Liver (tissue), 9 donors: ENCODE data around the gene CMTR2. TPM values are rescaled to one million over a fixed set of nuclear protein-coding genes. Genes with fewer than 3 reads are reported as not detected.

Source experiments
- DNase-seq: peaks from one replicate; pipeline ENCODE4 v3.0.0-alpha.2; 2017; ENCODE audit warnings: low spot score
- H3K27ac ChIP-seq, 2 donors: one replicate each; pipeline ENCODE4 v1.7.0; 2013; ENCODE audit warnings: inconsistent platforms in 2 of 2, low read length in 2 of 2, control low read depth in 1 of 2, low read depth in 1 of 2, mild to moderate bottlenecking in 1 of 2
- H3K27me3 ChIP-seq, 4 donors: one replicate each; pipeline versions ENCODE4 v1.6.1 to v1.7.0; 2013; ENCODE audit warnings: low read length in 3 of 4, inconsistent platforms in 1 of 4, mild to moderate bottlenecking in 1 of 4, moderate library complexity in 1 of 4; ENCODE audit not compliant: control insufficient read depth in 4 of 4, insufficient read depth in 4 of 4
- H3K36me3 ChIP-seq, 4 donors: one replicate each; pipeline versions ENCODE4 v1.6.1 to v1.7.0; 2013; ENCODE audit warnings: low read length in 3 of 4, mild to moderate bottlenecking in 3 of 4, low read depth in 1 of 4, moderate library complexity in 1 of 4; ENCODE audit not compliant: control insufficient read depth in 4 of 4, insufficient read depth in 3 of 4
- H3K4me1 ChIP-seq, 4 donors: one replicate each; pipeline versions ENCODE4 v1.6.1 to v1.7.0; 2013; ENCODE audit warnings: low read length in 3 of 4, mild to moderate bottlenecking in 3 of 4, moderate library complexity in 1 of 4; ENCODE audit not compliant: control insufficient read depth in 4 of 4, insufficient read depth in 4 of 4
- H3K4me3 ChIP-seq, 3 donors: one replicate each; pipeline versions ENCODE4 v1.6.1 to v1.7.0; 2013; ENCODE audit warnings: low read length in 3 of 3, control low read depth in 1 of 3, low read depth in 1 of 3, mild to moderate bottlenecking in 1 of 3
- H3K9ac ChIP-seq, 2 donors: one replicate each; pipeline ENCODE4 v1.7.0; 2013; ENCODE audit warnings: low read length in 2 of 2, mild to moderate bottlenecking in 2 of 2, moderate library complexity in 2 of 2, control low read depth in 1 of 2, low read depth in 1 of 2
- H3K9me3 ChIP-seq, 4 donors: one replicate each; pipeline versions ENCODE4 v1.6.1 to v1.7.0; 2013; ENCODE audit warnings: low read length in 3 of 4; ENCODE audit not compliant: control insufficient read depth in 4 of 4
- FOXA1 ChIP-seq: IDR thresholded peaks from 2 replicates; pipeline ENCODE4 v1.6.1; 2016; ENCODE audit warnings: antibody characterized with exemption
- FOXA2 ChIP-seq: IDR thresholded peaks from 2 replicates; pipeline ENCODE4 v1.6.1; 2016; ENCODE audit warnings: antibody characterized with exemption
- HNF4G ChIP-seq: IDR thresholded peaks from 2 replicates; pipeline ENCODE4 v1.6.1; 2016; ENCODE audit warnings: antibody characterized with exemption
- NR2F2 ChIP-seq: IDR thresholded peaks from 2 replicates; pipeline ENCODE4 v1.6.1; 2016; ENCODE audit warnings: antibody characterized with exemption
- RAD21 ChIP-seq, 2 donors: IDR thresholded peaks; 2 replicates each; pipeline ENCODE4 v1.6.1; 2016; ENCODE audit warnings: antibody characterized with exemption in 2 of 2, mild to moderate bottlenecking in 2 of 2
- RXRA ChIP-seq, 2 donors: IDR thresholded peaks; 2 replicates each; pipeline ENCODE4 v1.6.1; 2017 to 2018; ENCODE audit warnings: antibody characterized with exemption in 2 of 2, mild to moderate bottlenecking in 1 of 2
- SP1 ChIP-seq: IDR thresholded peaks from 2 replicates; pipeline ENCODE4 v1.6.1; 2018; ENCODE audit warnings: antibody characterized with exemption, mild to moderate bottlenecking
- TAF1 ChIP-seq: conservative IDR thresholded peaks from 2 replicates; pipeline ENCODE4 v1.6.1; 2016; ENCODE audit warnings: antibody characterized with exemption, mild to moderate bottlenecking
- YY1 ChIP-seq: IDR thresholded peaks from 2 replicates; pipeline ENCODE4 v1.6.1; 2016; ENCODE audit warnings: antibody characterized with exemption, mild to moderate bottlenecking
- WGBS: extraction: QIAGEN DNeasy Blood & Tissue Kit; methylation state at CpG from one replicate; pipeline ENCODE4 v1.1.7; 2013; 5-methylcytosine and 5-hydroxymethylcytosine counted together
- polyA plus RNA-seq, 2 donors: library from polyadenylated mRNA; stranded (reverse) in 1 of 2; unstranded in 1 of 2; fragments of 200-250 nt in 1 of 2; fragments of >200 nt in 1 of 2; fragmentation: Nextera tagmentation in 1 of 2; extraction: Ambion mirVana in 1 of 2; gene quantifications; one replicate each; pipeline versions ENCODE4 v1.2.1 to v1.2.3, GENCODE V29; 2013 to 2015
- total RNA-seq, 2 donors: library from RNA; depleted of rRNA; stranded (reverse); fragments of >200 nt; gene quantifications; one replicate each; pipeline ENCODE4 v1.2.3, GENCODE V29; 2014
- TF ChIP-seq, protein P1 (sequence below): fragments of 150-350 bp; IDR thresholded peaks from 2 replicates; pipeline ENCODE4 v1.5.1; 2017; ENCODE audit warnings: improper control_type of control experiment, low read depth, low read length; ENCODE audit not compliant: missing input control
- TF ChIP-seq, protein P2 (sequence below): IDR thresholded peaks from 2 replicates; pipeline ENCODE4 v1.6.1; 2016; ENCODE audit warnings: antibody characterized with exemption
- TF ChIP-seq, protein P3 (sequence below): IDR thresholded peaks from 2 replicates; pipeline ENCODE4 v1.6.1; 2016; ENCODE audit warnings: antibody characterized with exemption
- donor health status: healthy.
- donor health status: healthy.
- donor health status: healthy.
- donor health status: healthy.
- donor health status: healthy.

Gene CMTR2
- total and polyA plus RNA-seq, 4 donors: 6.8 to 28.0 (median 15.0) TPM

DNA sequence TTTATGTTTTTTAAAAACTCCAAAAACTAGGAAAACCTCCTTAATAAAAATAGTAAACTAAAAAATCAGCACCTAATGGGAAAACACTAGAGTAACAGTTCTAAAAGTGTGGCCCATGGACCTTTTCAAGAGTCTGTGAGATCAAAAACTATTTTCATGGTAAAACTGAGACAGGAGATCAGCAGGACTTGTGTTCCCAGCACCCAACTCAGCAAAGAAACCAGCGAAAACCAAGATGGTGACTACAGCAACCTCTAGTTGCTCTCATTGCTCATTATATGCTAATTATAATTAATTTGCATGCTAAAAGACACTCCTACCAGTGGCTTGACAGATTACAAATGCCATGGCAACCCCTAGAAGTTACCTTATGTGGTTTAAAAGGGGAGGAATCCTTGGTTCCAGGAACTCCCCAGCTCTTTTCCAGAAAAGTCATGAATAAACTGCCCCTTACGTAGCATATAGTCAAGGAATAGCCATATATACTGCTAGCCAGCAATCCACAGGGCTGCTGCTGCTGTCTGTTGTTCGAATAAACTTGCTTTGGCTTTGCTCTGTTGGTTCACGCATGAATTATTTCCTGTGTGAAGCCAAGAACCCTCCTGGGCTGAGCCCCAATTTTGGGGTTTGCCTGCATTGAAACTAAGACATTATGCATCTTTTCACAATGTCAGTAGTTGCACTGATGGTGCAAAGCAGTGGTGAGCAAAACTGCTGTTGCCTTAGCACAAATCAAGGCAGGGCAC, 12.4 kb downstream of the CMTR2 start:
- Histone ChIP-seq H3K36me3 (no peaks in the 10 kb centered on the region), H3K4me1 (no peaks in the 10 kb centered on the region), H3K27me3 (no peaks in the 10 kb centered on the region), H3K9me3 (peaks cover 0 to 6% (median 0%) of the 10 kb centered on the region in 4 donors), H3K4me3 (no peak overlapping the region), H3K9ac (no peak overlapping the region), H3K27ac (no peak overlapping the region)
- TF ChIP-seq SP1 (no peak), FOXA2 (no peak)
- 93% methylated on average over 4 of the region's 4 CpGs for WGBS
- no peak for DNase-seq

DNA sequence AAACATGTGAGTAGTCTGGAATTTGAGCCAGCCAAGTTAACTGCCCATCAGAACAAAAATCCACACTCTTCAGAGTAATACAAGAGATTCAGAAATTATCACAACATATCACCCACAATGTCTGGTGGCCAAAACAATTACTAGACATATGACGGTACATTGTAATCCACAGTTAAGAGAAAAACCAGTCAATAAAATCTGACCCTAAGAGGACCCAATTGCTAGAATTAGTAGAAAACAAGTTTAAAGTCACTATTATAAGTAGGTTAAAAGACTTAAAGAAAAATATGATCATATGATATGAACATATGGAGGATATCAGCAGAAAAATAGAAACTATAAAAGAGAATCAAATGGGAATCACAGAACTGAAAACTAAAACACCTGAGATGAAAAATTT, 15.8 kb downstream of the CMTR2 start:
- 95% methylated on average over 1 of the region's 1 CpG for WGBS
- H3K27ac ChIP-seq: no peak overlapping the region
- TF ChIP-seq, protein P1, sequence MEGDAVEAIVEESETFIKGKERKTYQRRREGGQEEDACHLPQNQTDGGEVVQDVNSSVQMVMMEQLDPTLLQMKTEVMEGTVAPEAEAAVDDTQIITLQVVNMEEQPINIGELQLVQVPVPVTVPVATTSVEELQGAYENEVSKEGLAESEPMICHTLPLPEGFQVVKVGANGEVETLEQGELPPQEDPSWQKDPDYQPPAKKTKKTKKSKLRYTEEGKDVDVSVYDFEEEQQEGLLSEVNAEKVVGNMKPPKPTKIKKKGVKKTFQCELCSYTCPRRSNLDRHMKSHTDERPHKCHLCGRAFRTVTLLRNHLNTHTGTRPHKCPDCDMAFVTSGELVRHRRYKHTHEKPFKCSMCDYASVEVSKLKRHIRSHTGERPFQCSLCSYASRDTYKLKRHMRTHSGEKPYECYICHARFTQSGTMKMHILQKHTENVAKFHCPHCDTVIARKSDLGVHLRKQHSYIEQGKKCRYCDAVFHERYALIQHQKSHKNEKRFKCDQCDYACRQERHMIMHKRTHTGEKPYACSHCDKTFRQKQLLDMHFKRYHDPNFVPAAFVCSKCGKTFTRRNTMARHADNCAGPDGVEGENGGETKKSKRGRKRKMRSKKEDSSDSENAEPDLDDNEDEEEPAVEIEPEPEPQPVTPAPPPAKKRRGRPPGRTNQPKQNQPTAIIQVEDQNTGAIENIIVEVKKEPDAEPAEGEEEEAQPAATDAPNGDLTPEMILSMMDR: no peak
- TF ChIP-seq HNF4G: no peak
- H3K27me3 ChIP-seq: no peaks in the 10 kb centered on the region
- no peaks in the 10 kb centered on the region for H3K36me3 ChIP-seq
- no peak overlapping the region for H3K4me3 ChIP-seq
- peaks cover 0 to 6% (median 0%) of the 10 kb centered on the region in 4 donors for H3K9me3 ChIP-seq
- no peak for DNase-seq
- no peaks in the 10 kb centered on the region for H3K4me1 ChIP-seq
- H3K9ac ChIP-seq: no peak overlapping the region

DNA sequence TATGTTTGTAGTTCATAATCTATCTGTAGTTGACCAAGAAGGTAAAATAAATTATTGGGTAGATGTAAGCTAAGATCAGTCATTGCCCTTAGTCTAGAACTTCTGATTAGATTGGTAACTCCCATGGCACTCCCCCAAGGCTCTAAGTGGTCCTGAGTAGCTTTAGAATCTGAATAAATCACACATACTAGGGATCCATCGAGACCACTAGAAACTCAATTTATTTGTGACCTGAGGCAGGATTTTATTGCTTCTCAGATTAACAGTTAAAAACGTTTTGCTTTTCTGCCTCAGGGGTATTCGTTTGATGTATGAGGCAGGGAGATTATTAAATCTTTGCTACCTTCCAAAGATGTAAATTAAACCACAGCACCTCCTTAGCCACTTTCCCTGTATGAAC, 24.9 kb downstream of the CMTR2 start:
- no peak for DNase-seq
- H3K36me3 ChIP-seq: no peaks in the 10 kb centered on the region
- no peaks in the 10 kb centered on the region for H3K4me1 ChIP-seq
- no peak overlapping the region for H3K27ac ChIP-seq
- no peak overlapping the region for H3K9ac ChIP-seq
- no peak for TF ChIP-seq RAD21 (IDR thresholded peaks at IDR 0.05)
- no peak for TF ChIP-seq YY1
- no peak for TF ChIP-seq SP1
- TF ChIP-seq, protein P2, sequence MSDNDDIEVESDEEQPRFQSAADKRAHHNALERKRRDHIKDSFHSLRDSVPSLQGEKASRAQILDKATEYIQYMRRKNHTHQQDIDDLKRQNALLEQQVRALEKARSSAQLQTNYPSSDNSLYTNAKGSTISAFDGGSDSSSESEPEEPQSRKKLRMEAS: no peak
- no peak for TF ChIP-seq FOXA1
- TF ChIP-seq TAF1: no peak
- TF ChIP-seq, protein P3, sequence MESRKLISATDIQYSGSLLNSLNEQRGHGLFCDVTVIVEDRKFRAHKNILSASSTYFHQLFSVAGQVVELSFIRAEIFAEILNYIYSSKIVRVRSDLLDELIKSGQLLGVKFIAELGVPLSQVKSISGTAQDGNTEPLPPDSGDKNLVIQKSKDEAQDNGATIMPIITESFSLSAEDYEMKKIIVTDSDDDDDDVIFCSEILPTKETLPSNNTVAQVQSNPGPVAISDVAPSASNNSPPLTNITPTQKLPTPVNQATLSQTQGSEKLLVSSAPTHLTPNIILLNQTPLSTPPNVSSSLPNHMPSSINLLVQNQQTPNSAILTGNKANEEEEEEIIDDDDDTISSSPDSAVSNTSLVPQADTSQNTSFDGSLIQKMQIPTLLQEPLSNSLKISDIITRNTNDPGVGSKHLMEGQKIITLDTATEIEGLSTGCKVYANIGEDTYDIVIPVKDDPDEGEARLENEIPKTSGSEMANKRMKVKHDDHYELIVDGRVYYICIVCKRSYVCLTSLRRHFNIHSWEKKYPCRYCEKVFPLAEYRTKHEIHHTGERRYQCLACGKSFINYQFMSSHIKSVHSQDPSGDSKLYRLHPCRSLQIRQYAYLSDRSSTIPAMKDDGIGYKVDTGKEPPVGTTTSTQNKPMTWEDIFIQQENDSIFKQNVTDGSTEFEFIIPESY: no peak
- TF ChIP-seq FOXA2: no peak
- TF ChIP-seq NR2F2: no peak
- TF ChIP-seq RXRA (IDR thresholded peaks at IDR 0.05): no peak
- no peak for TF ChIP-seq HNF4G
- no peak overlapping the region for H3K4me3 ChIP-seq
- 65% methylated on average over 3 of the region's 3 CpGs for WGBS
- no peaks in the 10 kb centered on the region for H3K9me3 ChIP-seq
- no peaks in the 10 kb centered on the region for H3K27me3 ChIP-seq
